Muscle of leg (tissue), 11 donors: ENCODE measurements around the gene TATDN2. TPM values are rescaled to one million over a fixed set of nuclear protein-coding genes. Genes with fewer than 3 reads are reported as not detected.

Experiments used
- DNase-seq: peaks from one replicate; pipeline ENCODE4 v3.0.0; 2013
- H3K27ac ChIP-seq: one replicate; pipeline ENCODE4 v1.5.1; 2013; ENCODE audit warnings: mild to moderate bottlenecking, low read length, control low read depth
- H3K27me3 ChIP-seq: one replicate; pipeline ENCODE4 v1.6.1; 2013; ENCODE audit warnings: low read length; ENCODE audit not compliant: control insufficient read depth, insufficient read depth
- H3K36me3 ChIP-seq: one replicate; pipeline ENCODE4 v1.6.1; 2013; ENCODE audit warnings: low read length; ENCODE audit not compliant: control insufficient read depth, insufficient read depth
- H3K4me1 ChIP-seq: one replicate; pipeline ENCODE4 v1.6.1; 2013; ENCODE audit warnings: low read length; ENCODE audit not compliant: control insufficient read depth, insufficient read depth
- H3K4me3 ChIP-seq: one replicate; pipeline ENCODE4 v1.5.1; 2013; ENCODE audit warnings: low read length, control low read depth
- H3K9me3 ChIP-seq: replicated peaks from 2 replicates; pipeline ENCODE4 v1.6.1; 2013; ENCODE audit warnings: low read depth, low read length; ENCODE audit not compliant: control insufficient read depth
- WGBS: methylation state at CpG from one replicate; pipeline ENCODE4 v1.1.5; 2013; ENCODE audit warnings: missing lambda C conversion rate; ENCODE audit not compliant: insufficient coverage; 5-methylcytosine and 5-hydroxymethylcytosine counted together
- polyA plus RNA-seq, 8 donors: library from polyadenylated mRNA; unstranded; fragments of 120-200 nt; gene quantifications; one replicate each; pipeline versions ENCODE4 v1.2.1 to v1.2.3, GENCODE V29; 2013; ENCODE audit warnings: inconsistent platforms in 1 of 8, low replicate concordance in 1 of 8; ENCODE audit not compliant: insufficient read length in 8 of 8, insufficient read depth in 1 of 8
- total RNA-seq: library from RNA; stranded (reverse); fragments of 120-200 nt; gene quantifications from one replicate; pipeline ENCODE4 v1.2.4, GENCODE V29; 2013

TATDN2 gene
- total and polyA plus RNA-seq, 9 donors, result 8.2 to 25.3 (median 19.4) TPM

- Histone ChIP-seq H3K27me3 (no peaks in the 10 kb centered on the region), H3K27ac (no peak overlapping the region), H3K4me1 (no peaks in the 10 kb centered on the region), H3K9me3 (no peaks in the 10 kb centered on the region), H3K4me3 (no peak overlapping the region), H3K36me3 (peaks cover 71% of the 10 kb centered on the region)
- DNase-seq, result no peak
- 90% methylated on average over 7 of the region's 8 CpGs for WGBS
These were observed 55.5 kb downstream of the TATDN2 start for GRCh38 chr3:10303785-10304184.

- Histone ChIP-seq H3K4me3 (no peak overlapping the region), H3K36me3 (peaks cover 77% of the 10 kb centered on the region), H3K4me1 (no peaks in the 10 kb centered on the region), H3K27ac (no peak overlapping the region), H3K27me3 (no peaks in the 10 kb centered on the region), H3K9me3 (no peaks in the 10 kb centered on the region)
- no peak for DNase-seq
- 94% methylated on average over 2 of the region's 8 CpGs for WGBS
These were observed 56.6 kb downstream of the TATDN2 start for GRCh38 chr3:10304905-10305304.

GRCh38 chr3:10305331-10305902, 57.2 kb downstream of the TATDN2 start:
- Histone ChIP-seq H3K4me1 (no peaks in the 10 kb centered on the region), H3K9me3 (no peaks in the 10 kb centered on the region), H3K27me3 (no peaks in the 10 kb centered on the region), H3K36me3 (peaks cover 72% of the 10 kb centered on the region), H3K27ac (no peak overlapping the region), H3K4me3 (no peak overlapping the region)
- no peak for DNase-seq
- WGBS, result 89% methylated on average over 2 of the region's 4 CpGs

GRCh38 chr3:10306156-10306555, 57.9 kb downstream of the TATDN2 start:
- peaks cover 70% of the 10 kb centered on the region for H3K36me3 ChIP-seq
- no peak overlapping the region for H3K27ac ChIP-seq

GRCh38 chr3:10308678-10309077, 60.4 kb downstream of the TATDN2 start:
- no peak for DNase-seq
- Histone ChIP-seq H3K4me3 (no peak overlapping the region), H3K9me3 (no peaks in the 10 kb centered on the region), H3K27me3 (no peaks in the 10 kb centered on the region), H3K4me1 (no peaks in the 10 kb centered on the region), H3K27ac (no peak overlapping the region), H3K36me3 (peaks cover 76% of the 10 kb centered on the region)
- 93% methylated on average over 6 of the region's 7 CpGs for WGBS

More at GRCh38 chr3:10306156-10306555, 57.9 kb downstream of the TATDN2 start:
- no peaks in the 10 kb centered on the region for H3K9me3 ChIP-seq
- DNase-seq, result no peak
- 100% methylated on average over 1 of the region's 3 CpGs for WGBS
- H3K4me1 ChIP-seq, result no peaks in the 10 kb centered on the region
- H3K27me3 ChIP-seq, result no peaks in the 10 kb centered on the region
- no peak overlapping the region for H3K4me3 ChIP-seq

DNA sequence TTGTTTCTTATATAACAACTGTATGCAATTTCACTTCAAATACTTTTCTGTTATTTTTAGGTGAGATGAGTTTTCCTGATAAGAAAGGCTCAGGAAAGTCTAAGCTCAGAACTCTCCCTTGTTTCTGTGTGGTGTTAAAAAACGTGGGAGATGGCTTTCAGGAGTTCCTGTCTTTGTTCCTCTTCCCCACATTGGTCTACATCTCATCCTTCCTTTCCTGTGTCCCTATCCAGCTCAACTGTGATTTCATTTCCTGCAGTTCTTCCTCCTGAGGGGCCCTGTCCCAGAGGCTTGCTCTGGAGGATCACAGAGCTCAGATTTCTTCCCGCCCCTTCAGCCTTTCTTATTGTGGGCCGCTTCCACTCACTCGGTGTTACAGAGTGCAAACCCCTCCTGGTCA, 61.5 kb downstream of the TATDN2 start:
- Histone ChIP-seq H3K27ac (no peak overlapping the region), H3K4me1 (no peaks in the 10 kb centered on the region), H3K27me3 (no peaks in the 10 kb centered on the region), H3K36me3 (peaks cover 75% of the 10 kb centered on the region), H3K4me3 (no peak overlapping the region), H3K9me3 (no peaks in the 10 kb centered on the region)
- DNase-seq, result no peak
- WGBS, result 45% methylated on average over 3 of the region's 4 CpGs

DNA sequence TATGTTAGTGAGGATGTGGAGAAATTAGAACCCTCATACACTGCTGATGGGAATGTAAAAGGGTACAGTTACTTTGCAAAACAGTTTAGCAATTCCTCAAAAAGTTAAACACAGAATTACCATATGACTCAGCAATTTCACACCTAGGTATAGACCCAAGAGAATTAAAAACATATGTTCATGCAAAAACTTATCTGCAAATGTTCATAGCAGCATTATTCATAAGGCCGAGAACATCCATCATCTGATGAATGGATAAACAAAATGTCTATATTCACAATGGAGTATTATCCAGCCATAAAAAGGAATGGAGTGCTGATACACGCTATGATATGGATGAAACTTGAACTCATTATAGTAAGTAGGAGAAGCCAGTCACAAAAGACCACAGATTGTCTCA, 62.3 kb downstream of the TATDN2 start:
- H3K4me1 ChIP-seq, result no peaks in the 10 kb centered on the region
- no peaks in the 10 kb centered on the region for H3K27me3 ChIP-seq
- DNase-seq, result no peak
- no peak overlapping the region for H3K4me3 ChIP-seq
- H3K36me3 ChIP-seq, result peaks cover 74% of the 10 kb centered on the region
- no CpG with 5 or more reads among the region's 2 CpGs for WGBS
- H3K9me3 ChIP-seq, result no peaks in the 10 kb centered on the region
- no peak overlapping the region for H3K27ac ChIP-seq

GRCh38 chr3:10311710-10312109, 63.5 kb downstream of the TATDN2 start:
- no peaks in the 10 kb centered on the region for H3K27me3 ChIP-seq
- DNase-seq, result no peak
- H3K36me3 ChIP-seq, result peaks cover 73% of the 10 kb centered on the region
- H3K4me1 ChIP-seq, result no peaks in the 10 kb centered on the region
- WGBS, result 88% methylated on average over 8 of the region's 13 CpGs
- no peaks in the 10 kb centered on the region for H3K9me3 ChIP-seq
- H3K27ac ChIP-seq, result no peak overlapping the region
- no peak overlapping the region for H3K4me3 ChIP-seq

DNA sequence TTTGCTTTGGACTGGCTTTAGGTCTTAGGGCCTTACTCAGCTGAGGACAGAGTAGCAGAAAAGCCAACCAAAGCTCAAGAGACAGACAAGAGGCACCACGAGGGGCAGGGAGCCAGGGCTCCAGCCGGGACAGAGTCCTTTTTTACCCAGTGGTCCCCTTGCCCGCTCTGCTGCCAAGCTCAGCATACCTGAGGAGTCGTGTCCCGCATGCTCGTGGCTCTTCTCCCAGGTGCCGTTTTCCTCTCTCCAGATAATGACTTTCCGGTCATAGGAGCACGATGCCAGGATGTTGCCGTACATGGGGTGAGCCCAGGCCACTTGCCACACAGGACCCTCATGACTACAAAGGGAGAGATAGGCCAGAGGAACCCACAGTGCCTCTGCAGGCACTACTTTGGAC, 64.1 kb downstream of the TATDN2 start:
- Histone ChIP-seq H3K27me3 (no peaks in the 10 kb centered on the region), H3K4me3 (no peak overlapping the region), H3K4me1 (no peaks in the 10 kb centered on the region), H3K36me3 (peaks cover 73% of the 10 kb centered on the region), H3K27ac (no peak overlapping the region), H3K9me3 (no peaks in the 10 kb centered on the region)
- WGBS, result 90% methylated on average over 10 of the region's 10 CpGs
- no peak for DNase-seq

- Histone ChIP-seq H3K9me3 (no peaks in the 10 kb centered on the region), H3K27ac (no peak overlapping the region), H3K4me3 (no peak overlapping the region), H3K4me1 (no peaks in the 10 kb centered on the region), H3K36me3 (peaks cover 75% of the 10 kb centered on the region), H3K27me3 (no peaks in the 10 kb centered on the region)
- WGBS, result no CpG with 5 or more reads among the region's 3 CpGs
- DNase-seq, result no peak
These were observed 64.6 kb downstream of the TATDN2 start for GRCh38 chr3:10312861-10313260.

- Histone ChIP-seq H3K9me3 (no peaks in the 10 kb centered on the region), H3K4me3 (no peak overlapping the region), H3K4me1 (peaks cover 11% of the 10 kb centered on the region), H3K27me3 (no peaks in the 10 kb centered on the region), H3K27ac (no peak overlapping the region), H3K36me3 (peaks cover 77% of the 10 kb centered on the region)
- 95% methylated on average over 8 of the region's 14 CpGs for WGBS
- no peak for DNase-seq
These were observed 66.8 kb downstream of the TATDN2 start for GRCh38 chr3:10315101-10315500.
